ENCODE data around the gene PRR30. TPM values are rescaled to one million over a fixed set of nuclear protein-coding genes. Genes with fewer than 3 reads are reported as not detected.

Gene PRR30
- total RNA-seq (ENCODE audit: low replicate concordance): not detected in 2 replicates

DNA sequence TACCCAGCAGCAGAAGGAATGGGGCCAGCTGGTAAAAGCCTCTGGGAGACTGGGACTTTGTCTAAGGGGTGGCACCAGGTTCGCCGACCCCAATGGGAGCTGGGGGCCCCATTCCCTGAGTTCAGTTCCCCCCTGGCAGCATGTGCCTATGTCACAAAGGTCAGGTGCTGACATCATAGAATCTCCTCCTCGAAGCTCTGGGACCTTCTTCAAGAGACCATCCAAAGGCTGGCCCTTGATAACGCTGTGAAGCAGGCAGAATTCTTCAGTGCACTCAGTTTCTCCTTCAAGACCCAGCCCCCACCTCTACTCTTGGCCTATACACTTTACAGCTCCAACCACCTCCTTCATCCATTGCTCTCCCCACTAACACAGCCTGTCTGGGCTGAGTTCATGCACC is at the start of gene PRR30:
PRR30 (minus strand) TSS at position 101 of the 400 bp plus-strand sequence. CDS start 1,081 bp downstream, outside the sequence.
- H3K4me3 ChIP-seq (ENCODE audit: low read depth, low read length): no peak within 1 kb of the TSS
- no peak for DNase-seq (ENCODE audit: low read depth)
- TF ChIP-seq, protein P1, sequence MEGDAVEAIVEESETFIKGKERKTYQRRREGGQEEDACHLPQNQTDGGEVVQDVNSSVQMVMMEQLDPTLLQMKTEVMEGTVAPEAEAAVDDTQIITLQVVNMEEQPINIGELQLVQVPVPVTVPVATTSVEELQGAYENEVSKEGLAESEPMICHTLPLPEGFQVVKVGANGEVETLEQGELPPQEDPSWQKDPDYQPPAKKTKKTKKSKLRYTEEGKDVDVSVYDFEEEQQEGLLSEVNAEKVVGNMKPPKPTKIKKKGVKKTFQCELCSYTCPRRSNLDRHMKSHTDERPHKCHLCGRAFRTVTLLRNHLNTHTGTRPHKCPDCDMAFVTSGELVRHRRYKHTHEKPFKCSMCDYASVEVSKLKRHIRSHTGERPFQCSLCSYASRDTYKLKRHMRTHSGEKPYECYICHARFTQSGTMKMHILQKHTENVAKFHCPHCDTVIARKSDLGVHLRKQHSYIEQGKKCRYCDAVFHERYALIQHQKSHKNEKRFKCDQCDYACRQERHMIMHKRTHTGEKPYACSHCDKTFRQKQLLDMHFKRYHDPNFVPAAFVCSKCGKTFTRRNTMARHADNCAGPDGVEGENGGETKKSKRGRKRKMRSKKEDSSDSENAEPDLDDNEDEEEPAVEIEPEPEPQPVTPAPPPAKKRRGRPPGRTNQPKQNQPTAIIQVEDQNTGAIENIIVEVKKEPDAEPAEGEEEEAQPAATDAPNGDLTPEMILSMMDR (IDR thresholded peaks at IDR 0.05; ENCODE audit: insufficient read depth, low read length): no peak

DNA sequence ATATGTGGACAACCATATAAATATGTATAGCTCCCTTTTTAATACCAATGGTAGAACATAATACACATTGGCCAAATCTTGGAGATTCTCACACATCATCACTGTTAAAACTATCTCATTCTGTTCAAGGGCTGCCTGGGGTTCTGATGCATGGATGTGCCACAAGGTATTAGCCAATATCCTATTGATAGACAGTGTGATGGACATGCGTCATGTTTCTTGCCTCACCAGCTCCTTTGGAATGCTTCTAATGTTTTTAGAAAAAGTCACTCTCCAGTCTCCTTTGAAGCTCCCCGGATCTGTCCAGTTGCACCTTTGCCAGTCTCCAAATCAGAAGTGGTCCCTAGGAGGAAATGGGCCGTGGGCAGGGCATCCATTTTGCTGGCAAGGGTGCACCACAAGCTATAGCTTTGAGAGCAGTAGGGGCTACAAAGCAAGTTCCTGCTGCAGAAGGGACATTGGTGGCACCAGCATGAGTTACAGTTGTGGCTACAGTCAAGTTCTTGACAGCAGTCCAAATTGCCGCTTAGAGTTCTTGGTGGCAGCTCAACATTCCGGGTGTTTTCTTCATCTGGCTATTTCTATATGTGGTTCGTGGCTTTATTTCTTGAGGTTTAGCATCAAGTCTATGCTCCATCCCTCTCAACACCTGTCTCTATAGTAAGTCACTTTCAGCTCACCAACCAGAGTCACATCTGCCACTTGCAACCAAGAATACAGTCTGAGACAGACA is 47.6 kb upstream of the PRR30 start:
- no peak overlapping the region for H3K4me3 ChIP-seq (ENCODE audit: low read depth, low read length)
- TF ChIP-seq, protein P1 (IDR thresholded peaks at IDR 0.05; ENCODE audit: insufficient read depth, low read length): no peak
- no peak for DNase-seq (ENCODE audit: low read depth)

- TF ChIP-seq, protein P1 (IDR thresholded peaks at IDR 0.05; ENCODE audit: insufficient read depth, low read length): no peak
- DNase-seq (ENCODE audit: low read depth): peak; percentile 90
- no peak overlapping the region for H3K4me3 ChIP-seq (ENCODE audit: low read depth, low read length)
Observed at GRCh38 chr2:27185331-27186026, 46.3 kb upstream of the PRR30 start.

GRCh38 chr2:27184115-27184514 is 44.9 kb upstream of the PRR30 start:
- H3K4me3 ChIP-seq (ENCODE audit: low read depth, low read length): no peak overlapping the region
- peak; percentile 49 for DNase-seq (ENCODE audit: low read depth)
- TF ChIP-seq, protein P1 (IDR thresholded peaks at IDR 0.05; ENCODE audit: insufficient read depth, low read length): no peak

- TF ChIP-seq, protein P1 (IDR thresholded peaks at IDR 0.05; ENCODE audit: insufficient read depth, low read length): no peak
- peak; percentile 39 for DNase-seq (ENCODE audit: low read depth)
- no peak overlapping the region for H3K4me3 ChIP-seq (ENCODE audit: low read depth, low read length)
Observed at GRCh38 chr2:27182346-27182745, 43.1 kb upstream of the PRR30 start.

- TF ChIP-seq, protein P1 (IDR thresholded peaks at IDR 0.05; ENCODE audit: insufficient read depth, low read length): no peak
- DNase-seq (ENCODE audit: low read depth): no peak
Observed at GRCh38 chr2:27179344-27180000, 40.3 kb upstream of the PRR30 start.

More at GRCh38 chr2:27179344-27180000, 40.3 kb upstream of the PRR30 start:
- H3K4me3 ChIP-seq (ENCODE audit: low read depth, low read length): no peak overlapping the region

All from fibroblast of the aortic adventitia (primary cell).